Tibial artery (tissue), 4 donors: ENCODE data around the gene CDC16.

Experiments
- DNase-seq, 2 donors: peaks; one replicate each; pipeline ENCODE4 v3.0.0-alpha.2; 2019
- H3K27ac ChIP-seq, 2 donors: fragments of 200-600 bp; sonication (generic) in 1 of 2; 1 replicate in 1 of 2; 2 replicates in 1 of 2; pipeline ENCODE4 v1.5.1; 2018 to 2019; ENCODE audit warnings: mild to moderate bottlenecking in 1 of 2
- H3K27me3 ChIP-seq, 2 donors: fragments of 200-600 bp; sonication (generic) in 1 of 2; one replicate each; pipeline versions ENCODE4 v1.5.1 to v1.6.0; 2016 to 2019
- H3K36me3 ChIP-seq, 3 donors: fragments of 200-600 bp; sonication (generic) in 2 of 3; one replicate each; pipeline ENCODE4 v1.5.1; 2016 to 2019; ENCODE audit warnings: mild to moderate bottlenecking in 2 of 3
- H3K4me1 ChIP-seq, 4 donors: fragments of 200-600 bp; sonication (generic) in 2 of 4; 1 replicate in 3 of 4; 2 replicates in 1 of 4; pipeline ENCODE4 v1.5.1; 2016 to 2019
- H3K4me3 ChIP-seq, 2 donors: fragments of 200-600 bp; sonication (generic) in 1 of 2; 1 replicate in 1 of 2; 2 replicates in 1 of 2; pipeline ENCODE4 v1.5.1; 2018 to 2019; ENCODE audit warnings: mild to moderate bottlenecking in 2 of 2
- H3K9me3 ChIP-seq, 3 donors: fragments of 200-600 bp; sonication (generic) in 1 of 3; one replicate each; pipeline ENCODE4 v1.5.1; 2016 to 2019
- CTCF ChIP-seq, 2 experiments: fragments of 200-600 bp in 1 of 2; fragments of 450-650 bp in 1 of 2; IDR thresholded peaks; one replicate each; pipeline ENCODE4 v1.5.1; 2017 to 2019; ENCODE audit warnings: antibody characterized with exemption in 2 of 2, mild to moderate bottlenecking in 1 of 2, moderate library complexity in 1 of 2
- intact Hi-C: fragments of 100-400 bp; cut with DNase I; formaldehyde crosslinking; loops from one replicate; pipeline ENCODE4 v1.15.0; 2023; ENCODE audit warnings: low total_unique reads

CDC16 gene

GRCh38 chr13:114228176-114228575 is 6.5 kb upstream of the CDC16 start:
- DNase-seq, result no peak
- TF ChIP-seq CTCF (IDR thresholded peaks at IDR 0.05), result no peak
- peaks cover 0 to 16% of the 10 kb centered on the region in 2 donors for H3K27me3 ChIP-seq

GRCh38 chr13:114229506-114229905 is 5.2 kb upstream of the CDC16 start:
- no peak for TF ChIP-seq CTCF (IDR thresholded peaks at IDR 0.05)
- peaks cover 0 to 16% of the 10 kb centered on the region in 2 donors for H3K27me3 ChIP-seq
- no peaks in the 10 kb centered on the region for H3K9me3 ChIP-seq
- DNase-seq, result no peak
- H3K4me1 ChIP-seq, result peaks cover 0 to 10% (median 5%) of the 10 kb centered on the region in 4 donors
- no peaks in the 10 kb centered on the region for H3K36me3 ChIP-seq
- H3K27ac ChIP-seq, result no peak overlapping the region
- no peak overlapping the region for H3K4me3 ChIP-seq
- intact Hi-C loops, result no loop called here

More at GRCh38 chr13:114228176-114228575, 6.5 kb upstream of the CDC16 start:
- no peaks in the 10 kb centered on the region for H3K9me3 ChIP-seq
- intact Hi-C loops, result no loop called here
- no peak overlapping the region for H3K27ac ChIP-seq
- H3K4me1 ChIP-seq, result peaks cover 0 to 9% (median 2%) of the 10 kb centered on the region in 4 donors
- no peaks in the 10 kb centered on the region for H3K36me3 ChIP-seq
- H3K4me3 ChIP-seq, result no peak overlapping the region

GRCh38 chr13:114230117-114230516 is 4.6 kb upstream of the CDC16 start:
- peaks cover 0 to 10% (median 5%) of the 10 kb centered on the region in 4 donors for H3K4me1 ChIP-seq
- no peak overlapping the region for H3K4me3 ChIP-seq
- no peaks in the 10 kb centered on the region for H3K36me3 ChIP-seq
- intact Hi-C loops, result no loop called here
- H3K27ac ChIP-seq, result no peak overlapping the region
- peaks cover 0 to 16% of the 10 kb centered on the region in 2 donors for H3K27me3 ChIP-seq
- TF ChIP-seq CTCF (IDR thresholded peaks at IDR 0.05), result no peak
- no peak for DNase-seq
- no peaks in the 10 kb centered on the region for H3K9me3 ChIP-seq

GRCh38 chr13:114230575-114230974 is 4.1 kb upstream of the CDC16 start:
- no peak for TF ChIP-seq CTCF (IDR thresholded peaks at IDR 0.05)
- Histone ChIP-seq H3K36me3 (no peaks in the 10 kb centered on the region), H3K27me3 (peaks cover 0 to 16% of the 10 kb centered on the region in 2 donors), H3K27ac (no peak overlapping the region), H3K4me1 (peaks cover 0 to 13% (median 6%) of the 10 kb centered on the region in 4 donors), H3K4me3 (no peak overlapping the region), H3K9me3 (no peaks in the 10 kb centered on the region)
- no peak for DNase-seq
- intact Hi-C loops, result no loop called here

GRCh38 chr13:114231886-114232285 is 2.8 kb upstream of the CDC16 start:
- intact Hi-C loops, result no loop called here
- Histone ChIP-seq H3K4me3 (no peak overlapping the region), H3K27ac (no peak overlapping the region), H3K27me3 (peaks cover 0 to 16% of the 10 kb centered on the region in 2 donors), H3K9me3 (no peaks in the 10 kb centered on the region), H3K4me1 (peaks cover 0 to 22% (median 9%) of the 10 kb centered on the region in 4 donors), H3K36me3 (peaks cover 0 to 4% (median under 1%) of the 10 kb centered on the region in 3 donors)
- DNase-seq, result no peak
- TF ChIP-seq CTCF (IDR thresholded peaks at IDR 0.05), result no peak

GRCh38 chr13:114234266-114234644 is 442 bp upstream of the CDC16 start:
- Histone ChIP-seq H3K27ac (peak overlapping the region; percentile 76 to 88), H3K4me1 (peaks cover 0 to 20% (median 7%) of the 10 kb centered on the region in 4 donors), H3K36me3 (peaks cover 22 to 28% (median 23%) of the 10 kb centered on the region in 3 donors), H3K4me3 (peak overlapping the region; percentile 72 to 94), H3K9me3 (no peaks in the 10 kb centered on the region), H3K27me3 (peaks cover 0 to under 1% of the 10 kb centered on the region in 2 donors)
- intact Hi-C loops, result loop anchor here (2.0 kb wide), 1 partner anchor 47 kb away; the partner anchor contains the start of gene UPF3A
- no peak for DNase-seq
- no peak for TF ChIP-seq CTCF (IDR thresholded peaks at IDR 0.05)
